Lower leg skin (tissue), 3 donors: ENCODE results near the gene EXOC1.

ENCODE experiments used
- CTCF ChIP-seq, 3 donors: fragments of 450-650 bp; IDR thresholded peaks; one replicate each; pipeline ENCODE4 v1.5.1; 2016; ENCODE audit warnings: antibody characterized with exemption in 3 of 3, mild to moderate bottlenecking in 3 of 3, moderate library complexity in 2 of 3
- POLR2A ChIP-seq, 2 donors: fragments of 450-650 bp; IDR thresholded peaks; one replicate each; pipeline ENCODE4 v1.6.1; 2016 to 2017; ENCODE audit warnings: antibody characterized with exemption in 2 of 2, mild to moderate bottlenecking in 1 of 2, moderate library complexity in 1 of 2

- TF ChIP-seq POLR2A (IDR thresholded peaks at IDR 0.05): no peak
- TF ChIP-seq CTCF (IDR thresholded peaks at IDR 0.05): no peak
These were observed 1.6 kb upstream of the EXOC1 start for GRCh38 chr4:55851885-55852284.
